22Rv1 (cell line): Measurements from ENCODE around the gene CAMTA1.

ENCODE experiments used
- H3K27ac ChIP-seq: fragments of 450-650 bp; 2 replicates; pipeline ENCODE4 v1.5.1; 2017
- CTCF ChIP-seq: fragments of 450-650 bp; IDR thresholded peaks from 2 replicates; pipeline ENCODE4 v1.5.1; 2017; ENCODE audit warnings: mild to moderate bottlenecking
- ZFX ChIP-seq: fragments of 450-650 bp; IDR thresholded peaks from 2 replicates; pipeline ENCODE4 v1.6.1; 2017; ENCODE audit warnings: antibody characterized with exemption, borderline replicate concordance

CAMTA1 gene

GRCh38 chr1:7015022-7015421, 229.8 kb downstream of the CAMTA1 start:
- TF ChIP-seq ZFX (no peak), CTCF (no peak)
- H3K27ac ChIP-seq: no peak overlapping the region

- no peak for TF ChIP-seq CTCF
- no peak for TF ChIP-seq ZFX
- no peak overlapping the region for H3K27ac ChIP-seq
These were observed 233.1 kb downstream of the CAMTA1 start for GRCh38 chr1:7018351-7018750.

GRCh38 chr1:7018826-7019225, 233.6 kb downstream of the CAMTA1 start:
- no peak overlapping the region for H3K27ac ChIP-seq
- TF ChIP-seq ZFX (no peak), CTCF (no peak)

- TF ChIP-seq ZFX (no peak), CTCF (no peak)
- H3K27ac ChIP-seq: no peak overlapping the region
These were observed 234.3 kb downstream of the CAMTA1 start for GRCh38 chr1:7019510-7019909.

GRCh38 chr1:7022058-7022457, 236.8 kb downstream of the CAMTA1 start:
- no peak for TF ChIP-seq ZFX
- no peak for TF ChIP-seq CTCF
- no peak overlapping the region for H3K27ac ChIP-seq

GRCh38 chr1:7025013-7025412, 239.8 kb downstream of the CAMTA1 start:
- TF ChIP-seq CTCF: no peak
- no peak for TF ChIP-seq ZFX
- no peak overlapping the region for H3K27ac ChIP-seq

GRCh38 chr1:7026169-7026568, 240.9 kb downstream of the CAMTA1 start:
- TF ChIP-seq ZFX (no peak), CTCF (no peak)

More at GRCh38 chr1:7026169-7026568, 240.9 kb downstream of the CAMTA1 start:
- H3K27ac ChIP-seq: no peak overlapping the region
